HG03064 (cell line): Measurements from ENCODE around the gene SUGP2.
"Not testable (repeated sequence)": the region's sequence is repeated elsewhere in the genome, so short reads cannot be mapped to it uniquely, and the experiment has no call there.

Source experiments
- ATAC-seq: cut with Tn5 transposase; IDR thresholded peaks from one replicate; pipeline ENCODE4 v1.9.1; 2021; ENCODE audit warnings: low read depth; ENCODE audit not compliant: unreplicated experiment

SUGP2 gene

DNA sequence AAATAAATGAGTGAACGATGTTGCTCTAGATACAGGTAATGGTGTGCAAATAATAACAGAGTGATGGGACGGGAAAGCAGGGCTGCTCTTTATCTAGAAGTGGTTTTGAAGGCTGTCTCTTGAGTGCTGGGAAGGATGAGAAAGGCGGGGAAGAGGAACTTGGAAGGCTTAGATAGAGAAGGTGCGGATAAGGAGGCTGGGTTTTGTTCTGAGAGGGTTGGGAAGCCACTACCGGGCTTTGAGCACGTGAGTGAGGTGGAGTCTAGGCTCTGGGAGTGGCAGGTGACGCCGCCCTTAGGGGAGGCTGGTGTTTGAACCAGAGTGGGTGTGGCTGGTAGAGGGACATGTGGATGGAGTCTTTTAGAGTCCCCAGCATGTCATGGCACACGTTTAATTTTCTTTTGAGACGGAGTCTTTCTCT lies 897 bp upstream of the SUGP2 start:
- ATAC-seq: no peak

DNA sequence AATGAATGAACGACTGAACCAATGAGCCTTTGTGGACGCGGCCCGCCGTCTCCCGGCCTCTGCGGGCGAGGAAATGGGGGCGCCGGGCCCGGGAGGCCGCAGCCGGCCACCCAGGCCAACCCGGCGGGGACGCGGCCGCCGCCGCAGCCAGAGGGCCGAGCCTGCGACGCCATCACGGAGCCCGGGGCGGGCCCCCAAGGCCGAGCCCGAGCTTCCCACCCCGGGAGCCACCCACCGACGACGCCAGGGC lies 216 bp downstream of the SUGP2 start:
- ATAC-seq: peak; percentile 27

DNA sequence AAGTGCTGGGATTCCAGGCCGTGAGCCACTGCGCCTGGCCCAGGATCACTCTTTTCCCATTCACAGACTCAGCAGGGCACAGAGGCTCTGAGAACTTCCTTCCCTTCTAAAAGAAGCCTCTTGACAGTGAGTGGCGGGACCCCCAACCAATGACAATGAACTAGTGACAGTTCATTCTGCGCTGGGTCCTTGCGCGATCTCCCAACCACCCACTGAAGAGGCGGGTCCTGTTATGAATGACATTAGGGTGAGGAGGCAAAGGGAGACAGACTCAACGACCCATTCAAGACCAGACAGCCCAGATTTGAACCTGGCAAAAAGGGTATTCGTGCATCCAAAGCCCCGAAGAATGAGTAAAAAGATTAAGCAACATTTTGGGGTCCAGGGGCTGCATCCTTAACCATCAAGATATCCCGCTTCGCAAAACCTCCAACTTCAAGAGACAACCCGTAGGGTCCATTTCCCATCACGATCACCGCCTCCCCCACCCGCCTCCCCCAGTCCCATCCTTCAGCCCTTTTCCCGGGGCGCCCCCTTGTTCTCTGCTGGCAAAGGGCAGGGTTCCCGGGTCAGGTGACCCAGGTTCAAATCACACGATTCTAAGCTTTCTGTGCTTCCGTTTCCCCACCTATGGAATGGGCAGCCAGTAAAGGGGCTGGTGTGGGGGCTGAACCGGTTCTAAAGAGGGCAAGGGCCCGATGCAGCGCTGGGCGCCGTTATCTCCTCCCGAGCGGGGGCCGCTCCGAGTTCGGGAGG lies 719 bp downstream of the SUGP2 start:
- ATAC-seq: peak; percentile 3

DNA sequence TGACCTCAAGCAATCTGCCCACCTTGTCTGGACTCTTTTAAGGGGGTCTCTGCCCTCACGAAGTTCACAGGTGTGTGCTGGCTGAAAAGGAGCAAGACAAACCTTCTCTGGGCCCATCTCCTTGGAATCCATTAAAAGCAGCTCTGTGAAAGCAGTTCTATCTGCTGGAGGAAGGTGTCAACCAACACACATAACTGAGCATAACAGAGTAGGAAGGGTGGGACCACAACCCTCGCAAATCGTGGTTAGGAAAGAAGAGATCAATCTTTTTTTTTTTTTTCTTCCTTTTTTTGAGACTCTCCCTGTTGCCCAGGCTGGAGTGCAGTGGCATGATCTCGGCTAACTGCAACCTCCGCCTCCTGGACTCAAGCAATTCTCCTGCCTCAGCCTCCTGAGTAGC lies 1.4 kb downstream of the SUGP2 start:
- no peak for ATAC-seq

DNA sequence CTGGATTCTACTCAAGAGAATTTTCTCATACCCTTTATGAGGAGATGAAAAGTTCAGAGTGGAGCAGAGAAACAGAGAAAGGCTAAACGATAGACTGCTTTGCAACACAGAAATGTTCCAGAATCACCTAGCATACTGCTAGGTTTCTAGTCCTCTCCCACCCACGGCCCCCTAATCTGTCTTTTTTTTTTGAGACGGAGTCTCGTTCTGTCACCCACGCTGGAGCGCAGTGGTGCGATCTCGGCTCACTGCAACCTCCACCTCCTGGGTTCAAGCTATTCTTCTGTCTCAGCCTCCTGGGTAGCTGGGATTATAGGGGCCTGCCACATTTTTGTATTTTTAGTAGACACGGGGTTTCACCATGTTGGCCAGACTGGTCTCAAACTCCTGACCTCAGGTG lies 4.8 kb downstream of the SUGP2 start:
- no peak for ATAC-seq

DNA sequence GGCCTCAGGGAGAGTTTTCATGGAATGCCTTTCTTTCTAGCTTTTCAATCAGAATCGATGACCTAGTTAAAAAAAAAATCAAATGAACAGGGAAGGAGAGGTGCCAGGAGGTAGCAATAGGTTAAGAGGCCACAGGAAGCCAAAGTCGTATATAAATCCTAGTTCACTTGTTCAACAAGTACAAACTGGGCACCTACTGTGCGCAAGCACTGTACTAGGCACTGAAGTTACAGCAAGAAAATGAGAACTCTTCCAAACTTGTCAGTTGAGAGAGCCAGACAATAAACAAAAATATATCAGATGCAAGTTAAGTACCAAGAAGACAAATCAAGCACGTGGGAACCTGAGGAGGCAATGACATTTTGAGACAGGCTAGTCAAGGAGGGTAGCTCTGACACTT lies 6.1 kb downstream of the SUGP2 start:
- ATAC-seq: no peak

DNA sequence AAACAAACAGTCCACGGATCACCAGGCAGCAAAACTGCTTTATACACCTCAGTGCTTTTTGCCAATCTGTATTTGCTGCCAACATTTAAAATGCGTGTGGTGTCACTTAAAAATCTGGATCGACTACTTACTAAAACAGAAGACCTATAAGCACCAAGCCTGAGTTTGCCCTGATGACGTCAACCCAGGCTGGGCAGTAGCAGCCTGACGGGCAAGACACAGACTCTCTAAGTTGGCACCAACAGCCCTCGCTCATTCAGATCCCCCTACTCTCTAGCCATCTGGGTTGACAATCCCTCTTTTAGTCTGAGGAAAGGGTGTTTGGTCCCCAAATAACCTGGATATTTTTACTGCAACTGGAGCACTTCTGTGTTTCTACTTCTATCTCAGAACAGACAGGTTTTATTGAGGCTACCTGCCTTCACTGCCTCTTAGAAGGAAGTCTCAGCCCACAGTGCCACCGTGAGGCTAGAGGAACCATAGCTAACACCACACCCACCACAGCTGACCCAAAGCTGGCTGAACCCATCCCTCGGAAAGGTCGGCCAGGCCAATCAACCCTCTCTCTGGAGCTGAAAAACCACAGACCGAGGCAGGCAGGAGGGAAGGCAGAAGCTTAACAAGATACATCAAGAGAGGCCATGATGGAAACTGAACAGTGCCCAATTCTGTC lies 6.9 kb downstream of the SUGP2 start:
- ATAC-seq: no peak

DNA sequence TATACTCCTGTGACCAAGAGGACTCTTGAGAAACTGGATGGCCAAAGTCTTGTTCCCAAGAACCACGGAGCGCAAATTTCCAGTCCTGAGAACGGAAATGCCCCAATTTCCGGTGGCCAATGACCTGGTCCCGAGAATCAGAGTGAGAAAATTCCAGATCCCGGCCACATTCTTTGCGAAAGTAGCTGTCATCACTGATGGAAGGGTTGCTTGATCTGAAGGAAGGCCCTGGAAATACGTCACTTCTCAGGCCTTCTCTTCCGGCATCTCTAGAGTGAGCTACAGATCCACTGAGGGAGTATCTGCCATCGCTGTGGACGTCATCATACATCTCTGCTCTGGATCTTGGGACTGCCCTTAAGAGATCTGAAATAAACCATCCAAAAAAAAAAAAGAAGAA lies 7.5 kb downstream of the SUGP2 start:
- ATAC-seq: no peak

DNA sequence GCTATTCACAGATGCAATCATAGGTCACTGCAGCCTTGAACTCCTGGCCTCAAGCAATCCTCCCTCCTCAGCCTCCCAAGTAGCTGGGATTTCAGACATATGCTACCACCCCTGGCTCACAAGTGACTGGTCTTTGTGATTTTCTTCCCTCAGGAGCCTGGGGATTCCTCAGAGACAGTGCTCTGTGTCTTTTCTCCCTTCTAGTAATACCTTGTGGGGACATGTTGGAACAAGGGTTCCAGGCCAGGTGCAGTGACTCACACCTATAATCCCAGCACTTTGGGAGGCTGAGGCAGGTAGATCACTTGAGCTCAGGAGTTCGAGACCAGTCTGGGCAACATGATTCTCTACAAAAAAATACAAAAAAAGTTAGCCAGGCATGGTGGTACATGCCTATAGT lies 9.9 kb downstream of the SUGP2 start:
- ATAC-seq: not testable (repeated sequence)

DNA sequence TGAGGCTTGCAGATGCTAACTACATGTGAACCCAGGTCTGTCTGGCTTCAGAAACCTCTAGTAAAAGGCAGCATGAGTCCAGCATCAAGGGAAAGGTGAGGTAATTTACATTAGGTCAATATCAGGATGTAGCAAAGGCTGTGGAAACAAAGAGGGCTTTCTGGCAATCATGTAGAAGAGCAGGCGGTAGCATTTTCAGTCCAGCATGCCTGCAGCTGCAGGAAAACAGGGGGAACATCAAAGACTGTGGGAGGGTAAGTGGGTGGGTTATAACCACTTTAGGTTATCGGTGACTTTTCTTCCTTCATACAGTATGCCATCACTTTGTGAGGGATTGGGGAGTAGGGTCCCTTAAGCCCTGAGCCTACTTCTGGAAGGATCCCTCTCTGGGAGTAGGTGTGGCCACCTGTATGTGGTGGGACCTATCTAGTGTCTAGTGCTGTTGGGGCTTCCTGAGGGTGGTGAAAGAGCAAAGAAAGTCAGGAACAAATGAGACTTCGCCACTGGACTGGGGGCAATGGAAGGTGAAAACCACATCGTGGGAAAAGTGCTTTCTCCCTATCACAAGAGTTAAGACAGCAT lies 10.8 kb downstream of the SUGP2 start:
- ATAC-seq: no peak

DNA sequence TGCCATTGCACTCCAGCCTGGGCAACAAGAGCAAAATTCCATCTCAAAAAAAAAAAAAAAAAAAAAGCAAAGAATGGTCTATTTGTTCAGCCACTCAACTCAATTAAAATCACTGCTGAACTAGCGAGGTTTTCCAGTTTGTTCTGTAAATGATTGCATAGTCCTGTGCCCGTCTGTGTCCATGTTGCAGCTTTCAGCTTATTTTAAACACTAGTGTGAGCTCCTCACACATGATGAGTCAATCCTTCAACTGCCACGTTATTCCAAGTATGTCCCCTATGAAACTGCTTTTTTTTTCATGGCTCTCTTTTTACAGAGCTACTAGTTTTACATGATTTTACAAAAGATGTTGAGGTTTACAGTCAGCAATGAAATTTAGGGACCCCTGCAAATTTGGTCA lies 12.2 kb downstream of the SUGP2 start:
- no peak for ATAC-seq

DNA sequence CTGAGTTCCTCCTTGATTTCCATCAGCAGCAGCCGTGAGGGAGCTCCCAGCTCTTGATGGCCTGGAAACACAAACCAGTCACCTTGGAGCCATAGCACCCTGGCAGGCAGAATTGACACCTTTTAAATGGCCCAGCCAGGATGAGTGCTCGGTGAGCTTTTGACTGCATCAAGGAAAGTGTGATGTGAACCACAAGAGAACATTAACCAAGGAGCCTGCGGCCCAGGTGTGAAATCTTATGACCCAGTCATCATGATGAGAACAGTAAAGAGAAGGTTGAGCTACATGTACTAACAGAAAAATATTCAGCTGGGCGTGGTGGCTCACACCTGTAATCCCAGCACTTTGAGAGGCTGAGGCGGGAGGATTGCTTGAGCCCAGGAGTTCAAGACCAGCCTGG lies 22.8 kb downstream of the SUGP2 start:
- ATAC-seq: no peak

DNA sequence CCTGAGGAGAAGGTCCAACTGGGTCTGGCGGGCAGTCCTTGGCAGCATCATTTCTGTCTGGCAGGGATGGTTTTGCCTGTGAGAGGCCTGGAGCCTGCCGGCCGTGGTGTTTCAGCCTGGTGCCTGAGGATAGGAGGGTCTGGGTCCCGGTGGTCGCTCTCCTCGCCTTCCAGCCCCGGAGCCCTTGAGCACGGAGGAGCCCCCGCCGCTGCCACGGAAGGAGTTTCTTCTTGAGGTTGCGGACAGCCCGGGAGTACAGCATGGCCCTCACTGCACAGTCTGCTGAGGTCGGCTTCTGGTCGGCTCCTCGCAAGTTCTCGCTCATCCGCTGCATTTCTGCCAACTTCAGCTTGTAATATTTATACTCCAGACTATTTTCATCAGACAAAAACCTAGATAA lies 23.4 kb downstream of the SUGP2 start:
- ATAC-seq: no peak

DNA sequence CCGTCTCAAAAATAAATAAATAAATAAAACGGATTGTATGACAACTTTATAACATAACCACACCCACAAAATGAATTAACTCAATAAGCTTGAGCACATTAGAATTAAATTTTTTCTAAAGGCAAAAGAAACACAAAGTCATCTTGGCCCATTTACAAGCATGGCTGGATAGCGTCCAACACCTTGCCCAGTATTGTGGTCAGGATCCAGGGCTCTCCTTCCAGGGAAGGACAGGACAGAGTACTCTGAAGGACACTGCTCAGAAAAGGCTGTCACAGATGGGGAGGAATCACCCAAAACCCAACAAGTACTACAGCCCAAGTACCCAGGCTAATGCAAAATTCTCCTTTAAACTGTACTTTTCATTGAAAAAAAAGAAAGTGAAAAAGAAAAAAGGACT lies 27.1 kb downstream of the SUGP2 start:
- ATAC-seq: no peak

DNA sequence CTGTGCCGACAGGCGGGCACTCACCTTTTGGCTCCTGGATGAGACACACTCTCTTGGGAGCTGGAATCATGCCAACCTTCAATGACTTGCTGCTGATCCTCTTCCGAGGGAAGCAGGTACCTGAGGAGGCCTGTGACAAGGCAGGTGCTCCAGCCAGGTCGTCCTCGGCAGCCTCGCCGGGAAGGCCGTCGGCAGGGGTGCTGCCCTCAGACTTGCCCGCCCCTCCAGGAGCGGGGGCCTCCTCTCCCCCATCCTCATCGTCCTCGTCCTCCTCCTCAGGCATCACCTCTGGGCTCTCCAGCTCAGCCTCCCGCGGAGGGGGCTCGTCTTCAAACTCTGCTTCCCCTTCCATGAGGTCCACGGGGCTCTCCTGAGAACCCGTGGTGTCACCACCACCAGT lies 29.2 kb downstream of the SUGP2 start:
- no peak for ATAC-seq

DNA sequence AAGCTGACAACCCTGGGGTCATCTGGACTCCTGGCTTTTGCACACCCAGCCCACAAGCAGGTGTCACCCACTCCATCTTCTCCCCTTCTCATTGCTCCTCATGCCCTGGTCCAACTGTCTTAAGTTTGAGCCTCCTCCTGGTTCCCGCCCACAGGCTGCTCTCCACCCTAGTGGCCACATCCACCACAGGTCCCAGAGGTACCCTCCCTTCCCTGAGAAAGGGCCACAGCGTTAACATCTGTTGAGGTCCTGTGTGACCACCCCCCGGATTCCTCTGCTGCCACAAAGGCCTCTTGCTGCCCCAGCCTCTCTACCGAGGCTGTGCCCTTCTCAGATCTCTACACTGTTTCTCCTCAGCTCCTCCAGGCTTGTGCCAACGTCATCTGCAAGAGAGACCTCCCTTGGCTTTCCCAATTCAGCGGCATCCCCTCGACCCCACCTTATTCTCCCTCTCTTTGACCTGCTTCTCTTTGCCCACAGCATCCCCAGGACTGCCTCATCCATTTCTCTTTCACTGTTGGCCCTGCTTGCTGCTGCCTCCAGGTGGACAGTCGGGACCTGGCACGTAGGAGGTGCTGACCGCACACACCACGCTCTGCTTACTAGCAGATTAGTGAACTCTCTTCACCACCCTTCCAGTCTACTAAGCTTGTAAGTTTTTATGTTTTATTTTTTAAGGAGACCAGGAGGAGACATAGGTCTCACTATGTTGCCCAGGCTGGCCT lies 33.3 kb downstream of the SUGP2 start:
- ATAC-seq: no peak

DNA sequence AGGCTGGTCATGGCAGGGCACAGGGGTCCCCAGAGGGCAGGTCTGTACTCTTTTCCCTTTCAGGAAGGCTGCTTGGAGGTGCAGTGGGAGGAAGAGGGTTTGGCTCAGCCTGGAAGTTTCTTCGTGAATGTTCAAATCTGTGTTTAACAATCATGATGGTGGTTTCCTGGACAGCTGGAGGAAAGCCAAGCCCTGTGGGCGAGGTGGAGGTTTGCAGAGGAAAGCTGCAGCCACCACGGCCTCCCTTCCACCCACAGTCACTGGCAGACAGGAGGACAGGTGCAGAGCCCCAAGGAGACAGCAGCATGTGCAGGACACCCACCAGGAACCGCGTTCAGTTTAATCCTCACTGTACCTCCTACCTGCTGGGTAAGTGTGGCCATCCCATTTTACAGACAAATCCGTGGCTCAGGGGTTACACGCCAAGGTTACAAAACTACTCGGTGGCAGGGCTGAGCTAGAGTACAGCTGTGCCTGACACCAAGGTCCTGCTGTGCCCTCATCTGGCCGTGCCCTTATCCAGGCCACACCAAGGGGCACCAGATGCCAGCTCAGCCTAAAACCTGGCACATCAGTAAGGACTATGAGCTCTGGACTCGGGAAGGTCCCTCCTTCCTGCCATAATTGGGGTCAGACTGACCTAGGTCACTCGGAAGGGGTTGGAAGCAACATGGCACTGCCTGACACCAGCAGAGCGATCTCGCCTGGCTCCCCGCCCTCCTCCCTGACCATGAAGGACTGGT lies 34.1 kb downstream of the SUGP2 start:
- ATAC-seq: no peak

DNA sequence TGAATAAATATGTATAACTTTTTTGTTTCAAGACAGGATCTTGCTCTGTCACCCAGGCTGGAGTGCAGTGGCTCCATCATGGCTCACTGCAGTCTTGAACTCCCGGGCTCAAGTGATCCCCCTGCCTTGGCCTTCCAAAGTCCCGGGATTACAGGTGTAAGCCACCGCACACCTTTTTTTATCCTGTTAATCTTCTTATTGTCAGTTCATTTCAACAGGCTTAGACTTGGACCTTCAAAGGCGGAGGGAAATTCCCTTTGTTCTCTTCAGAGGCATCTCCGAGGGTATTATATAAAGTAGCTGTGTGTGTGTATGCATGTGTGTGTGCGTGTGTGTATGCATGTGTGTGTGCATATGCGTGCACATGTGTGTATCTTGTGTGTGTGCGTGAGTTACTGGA lies 35.0 kb downstream of the SUGP2 start:
- no peak for ATAC-seq

DNA sequence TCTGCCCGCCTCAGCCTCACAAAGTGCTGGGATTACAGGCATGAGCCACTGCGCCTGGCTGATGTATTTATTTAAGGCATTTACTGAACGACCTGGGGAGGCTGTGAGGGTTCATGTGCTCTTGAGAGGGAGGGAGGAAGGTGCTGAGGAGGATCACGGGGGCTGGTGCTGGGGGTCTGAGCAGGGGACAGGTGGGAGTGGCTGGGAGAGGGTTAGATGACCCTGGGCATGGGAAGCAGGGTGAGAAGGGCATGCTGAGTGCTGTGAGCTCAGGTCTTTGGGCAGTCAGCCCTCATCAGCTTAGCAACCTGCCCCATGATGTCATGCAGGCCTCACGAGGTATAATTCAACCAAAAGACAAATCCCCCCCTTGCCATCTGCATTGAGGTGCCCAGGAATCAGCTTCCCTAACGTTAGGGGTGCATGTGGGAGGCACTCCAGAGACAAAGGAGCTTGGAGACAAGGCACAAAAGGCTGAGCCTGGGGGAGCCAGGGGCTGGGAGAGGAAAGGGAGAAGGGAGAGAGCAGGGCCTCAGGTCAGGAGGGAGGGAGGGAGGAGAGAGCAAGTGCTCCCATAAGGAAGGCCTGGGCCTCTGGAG lies 36.4 kb downstream of the SUGP2 start:
- ATAC-seq: no peak

DNA sequence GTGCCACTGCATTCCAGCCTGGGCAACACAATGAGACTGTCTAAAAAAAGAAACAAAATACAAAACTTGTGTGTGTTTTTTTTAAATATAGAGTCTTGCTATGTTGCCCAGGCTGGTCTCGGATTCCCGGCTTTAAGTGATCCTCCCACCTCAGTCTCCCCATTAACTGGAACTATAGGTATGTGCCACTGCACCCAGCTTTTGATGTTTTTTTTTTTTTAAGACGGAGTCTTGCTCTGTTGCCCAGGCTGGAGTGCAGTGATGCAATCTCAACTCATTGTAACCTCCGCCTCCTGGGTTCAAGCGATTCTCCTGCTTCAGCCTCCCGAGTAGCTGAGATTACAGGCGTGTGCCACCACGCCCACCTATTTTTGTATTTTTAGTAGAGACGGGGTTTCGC lies 37.0 kb downstream of the SUGP2 start:
- ATAC-seq: no peak

DNA sequence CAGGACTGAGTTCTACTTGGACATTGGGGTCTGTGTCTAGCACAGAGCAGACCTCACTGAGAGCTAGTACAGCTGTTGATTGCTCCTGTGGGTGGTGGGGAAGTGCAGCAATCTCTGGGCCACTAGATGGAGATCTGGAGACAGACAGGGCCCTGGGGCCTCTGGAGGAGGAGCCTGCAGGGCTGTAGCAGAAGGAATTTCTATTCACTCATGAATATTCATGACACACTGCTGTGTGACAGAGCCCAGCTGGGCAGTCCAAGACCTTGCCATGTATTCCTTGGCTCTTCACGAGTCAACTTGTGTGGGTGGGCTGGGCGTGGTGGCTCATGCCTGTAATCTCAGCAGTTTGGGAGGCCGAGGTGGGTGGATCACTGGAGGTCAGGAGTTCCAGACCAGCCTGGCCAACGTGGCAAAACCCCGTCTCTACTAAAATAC lies 37.5 kb downstream of the SUGP2 start:
- no peak for ATAC-seq
